ENCODE measurements around the gene SLC35A3. TPM values are rescaled to one million over a fixed set of nuclear protein-coding genes. Genes with fewer than 3 reads are reported as not detected.

Gene SLC35A3
- total and polyA plus RNA-seq, 9 of the 15 experiments (the other 6 are each of a cell fraction or from before 2014, with no cell fraction given) = 3.5 to 21.7 (median 13.2) TPM

DNA sequence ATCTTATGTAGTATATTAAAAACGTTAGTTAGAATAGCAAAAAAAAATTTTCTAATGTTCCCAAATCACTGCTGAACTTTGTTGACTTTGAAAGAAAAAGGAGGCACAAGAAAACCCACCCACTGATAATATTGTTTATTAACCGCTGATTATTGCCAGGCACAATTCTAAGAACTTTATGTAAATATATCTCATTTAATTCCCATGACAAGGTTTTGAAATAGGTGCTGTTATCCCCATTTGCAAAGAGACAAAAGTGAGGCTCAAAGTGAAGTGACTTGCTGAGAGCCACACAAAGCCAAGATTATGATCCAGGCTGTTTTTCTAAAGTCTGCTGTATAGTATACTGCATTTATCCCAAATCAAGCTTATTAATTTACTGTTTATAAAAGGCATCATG lies 106.5 kb downstream of the SLC35A3 start (continued):
- TF ChIP-seq PRPF4 (IDR thresholded peaks at IDR 0.05; ENCODE audit: insufficient read depth, low read depth, low read length, poor library complexity, severe bottlenecking) (no peak), SRSF1 (IDR thresholded peaks at IDR 0.05; ENCODE audit: low read depth, low read length) (no peak), TRIM28 (IDR thresholded peaks at IDR 0.05) (no peak), NFE2L1 (tag; IDR thresholded peaks at IDR 0.05; ENCODE audit: borderline replicate concordance, low read depth) (no peak), BCOR (IDR thresholded peaks at IDR 0.05) (no peak), SAP30 (IDR thresholded peaks at IDR 0.05; ENCODE audit: borderline replicate concordance, insufficient read depth, low read depth, low read length, poor library complexity, severe bottlenecking) (no peak), ZC3H8 (IDR thresholded peaks at IDR 0.05) (no peak), OTX1 (CRISPR knock-in tag; IDR thresholded peaks at IDR 0.05) (no peak), KDM2B (CRISPR knock-in tag; IDR thresholded peaks at IDR 0.05) (no peak), FOXP1 (CRISPR knock-in tag; IDR thresholded peaks at IDR 0.05) (no peak)

DNA sequence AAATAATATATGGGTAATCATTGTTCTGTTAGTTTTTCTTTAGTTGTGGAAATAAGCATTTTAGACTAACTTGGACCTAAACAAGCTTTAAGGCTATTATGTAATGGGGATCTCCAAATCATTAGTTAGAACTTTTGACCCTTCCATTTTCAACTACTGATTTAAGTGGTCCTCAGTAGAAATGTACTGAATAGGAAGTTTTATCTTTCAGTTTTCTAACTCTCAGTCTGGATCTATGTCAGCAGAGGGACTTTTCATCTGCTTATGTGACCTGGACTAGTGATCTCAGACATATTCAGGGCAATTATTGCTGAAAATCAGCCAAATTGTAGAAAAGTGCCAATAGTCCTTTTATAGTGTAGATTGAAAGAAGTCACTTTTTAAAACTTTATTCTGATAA lies 106.9 kb downstream of the SLC35A3 start:
- intact Hi-C loops (cut with micrococcal nuclease) (no loop called here), in situ Hi-C loops (cut with MboI) (no loop called here)
- POLR2A ChIA-PET = no interaction called here
- Histone ChIP-seq H3K9me1 (ENCODE audit: control insufficient read depth, insufficient read depth, low read length) (no peaks in the 10 kb centered on the region), H3K4me3 (no peak overlapping the region), H3K27me3 (ENCODE audit: control insufficient read depth in 2 of 2, insufficient read depth in 2 of 2, low read length in 2 of 2) (no peaks in the 10 kb centered on the region), H3K9me3 (replicated peaks; ENCODE audit: control insufficient read depth, insufficient read depth, low read depth, low read length) (no peaks in the 10 kb centered on the region), H3K4me1 (replicated peaks in 1 of 2; ENCODE audit: control insufficient read depth in 2 of 2, insufficient read depth in 2 of 2, low read length in 2 of 2) (no peaks in the 10 kb centered on the region), H2AFZ (ENCODE audit: low read depth, low read length) (no peak overlapping the region), H3K79me2 (ENCODE audit: control insufficient read depth, insufficient read depth, low read length) (no peaks in the 10 kb centered on the region), H3K27ac (ENCODE audit: extremely low read depth, low read depth, low read length) (no peak overlapping the region), H3K4me2 (ENCODE audit: insufficient read depth, low read length) (no peak overlapping the region), H4K20me1 (replicated peaks; ENCODE audit: control insufficient read depth, insufficient read depth, low read length) (no peaks in the 10 kb centered on the region), H3K36me3 (ENCODE audit: control insufficient read depth, insufficient read depth, low read length) (peaks cover 91% of the 10 kb centered on the region), H3K9ac (ENCODE audit: insufficient read depth in 1 of 2, low read depth in 2 of 2, low read length in 2 of 2) (no peak overlapping the region)
- BruUV-seq (replicated peaks) = no TSS peak
- no peak for ATAC-seq
- TF ChIP-seq MCM2 (IDR thresholded peaks at IDR 0.05; ENCODE audit: low read depth) (no peak), SRSF3 (IDR thresholded peaks at IDR 0.05; ENCODE audit: insufficient read depth, low read length) (no peak), SMAD2 (IDR thresholded peaks at IDR 0.05; ENCODE audit: low read depth, low read length) (no peak), ZSCAN32 (CRISPR knock-in tag; IDR thresholded peaks at IDR 0.05) (no peak), CC2D1A (IDR thresholded peaks at IDR 0.05) (no peak), BCL6 (CRISPR knock-in tag; IDR thresholded peaks at IDR 0.05) (no peak)
- TF ChIP-seq, protein P1, sequence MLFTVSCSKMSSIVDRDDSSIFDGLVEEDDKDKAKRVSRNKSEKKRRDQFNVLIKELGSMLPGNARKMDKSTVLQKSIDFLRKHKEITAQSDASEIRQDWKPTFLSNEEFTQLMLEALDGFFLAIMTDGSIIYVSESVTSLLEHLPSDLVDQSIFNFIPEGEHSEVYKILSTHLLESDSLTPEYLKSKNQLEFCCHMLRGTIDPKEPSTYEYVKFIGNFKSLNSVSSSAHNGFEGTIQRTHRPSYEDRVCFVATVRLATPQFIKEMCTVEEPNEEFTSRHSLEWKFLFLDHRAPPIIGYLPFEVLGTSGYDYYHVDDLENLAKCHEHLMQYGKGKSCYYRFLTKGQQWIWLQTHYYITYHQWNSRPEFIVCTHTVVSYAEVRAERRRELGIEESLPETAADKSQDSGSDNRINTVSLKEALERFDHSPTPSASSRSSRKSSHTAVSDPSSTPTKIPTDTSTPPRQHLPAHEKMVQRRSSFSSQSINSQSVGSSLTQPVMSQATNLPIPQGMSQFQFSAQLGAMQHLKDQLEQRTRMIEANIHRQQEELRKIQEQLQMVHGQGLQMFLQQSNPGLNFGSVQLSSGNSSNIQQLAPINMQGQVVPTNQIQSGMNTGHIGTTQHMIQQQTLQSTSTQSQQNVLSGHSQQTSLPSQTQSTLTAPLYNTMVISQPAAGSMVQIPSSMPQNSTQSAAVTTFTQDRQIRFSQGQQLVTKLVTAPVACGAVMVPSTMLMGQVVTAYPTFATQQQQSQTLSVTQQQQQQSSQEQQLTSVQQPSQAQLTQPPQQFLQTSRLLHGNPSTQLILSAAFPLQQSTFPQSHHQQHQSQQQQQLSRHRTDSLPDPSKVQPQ (CRISPR knock-in tag; IDR thresholded peaks at IDR 0.05; ENCODE audit: borderline replicate concordance) = no peak
- CTCF ChIA-PET (ENCODE audit: low intra/inter-chr PET ratio) = no interaction called here
- no peak for FAIRE-seq
- DNase-seq (ENCODE audit: extremely low read depth in 1 of 4, low spot score in 3 of 4) = no peak
